ENCODE data around the gene CCSER2.
"Not testable (repeated sequence)": the region's sequence is repeated elsewhere in the genome, so short reads cannot be mapped to it uniquely, and the experiment has no call there.

CCSER2 gene

DNA sequence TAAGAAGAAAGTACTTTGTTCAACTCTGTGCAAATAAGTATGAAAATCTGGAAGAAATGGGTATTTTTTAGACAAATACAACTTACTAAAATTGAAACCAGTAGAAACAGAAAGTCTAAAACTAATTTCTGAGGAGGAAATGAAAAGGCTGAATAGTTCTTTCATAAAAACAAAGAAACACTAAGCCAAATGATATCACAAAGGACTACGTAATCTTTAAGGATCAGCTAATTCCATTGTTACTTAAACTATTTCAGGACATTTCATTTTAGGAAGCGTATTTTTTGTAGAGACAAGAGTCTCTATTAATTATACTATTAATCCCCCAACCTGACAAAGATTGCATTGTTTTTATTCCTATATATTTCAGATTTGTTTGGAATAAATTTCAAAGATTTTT, 11.2 kb upstream of the CCSER2 start:
- Histone ChIP-seq H3K27me3 (ENCODE audit: insufficient read depth, low read length) (no peaks in the 10 kb centered on the region), H3K27ac (ENCODE audit: low read depth, low read length, poor library complexity, severe bottlenecking) (no peak overlapping the region), H3K9ac (ENCODE audit: low read length) (no peak overlapping the region), H3K4me3 (ENCODE audit: low read depth, low read length, poor library complexity, severe bottlenecking) (no peak overlapping the region), H3K36me3 (ENCODE audit: insufficient read depth, low read length) (no peaks in the 10 kb centered on the region), H3K9me3 (ENCODE audit: low read length) (no peaks in the 10 kb centered on the region), H4K20me1 (ENCODE audit: insufficient read depth, low read length) (no peaks in the 10 kb centered on the region), H3K79me2 (ENCODE audit: insufficient read depth, low read length) (no peaks in the 10 kb centered on the region), H3K4me1 (ENCODE audit: insufficient read depth, low read length, severe bottlenecking) (no peaks in the 10 kb centered on the region), H2AFZ (ENCODE audit: low read length) (no peak overlapping the region), H3K9me2 (ENCODE audit: low read depth, low read length) (no peaks in the 10 kb centered on the region), H3K4me2 (ENCODE audit: low read length) (no peak overlapping the region), H3F3A (ENCODE audit: insufficient read depth, low read length) (no peaks in the 10 kb centered on the region)
- no peak for TF ChIP-seq EZH2 (IDR thresholded peaks at IDR 0.05; ENCODE audit: borderline replicate concordance, low read length)
- TF ChIP-seq, protein P1, sequence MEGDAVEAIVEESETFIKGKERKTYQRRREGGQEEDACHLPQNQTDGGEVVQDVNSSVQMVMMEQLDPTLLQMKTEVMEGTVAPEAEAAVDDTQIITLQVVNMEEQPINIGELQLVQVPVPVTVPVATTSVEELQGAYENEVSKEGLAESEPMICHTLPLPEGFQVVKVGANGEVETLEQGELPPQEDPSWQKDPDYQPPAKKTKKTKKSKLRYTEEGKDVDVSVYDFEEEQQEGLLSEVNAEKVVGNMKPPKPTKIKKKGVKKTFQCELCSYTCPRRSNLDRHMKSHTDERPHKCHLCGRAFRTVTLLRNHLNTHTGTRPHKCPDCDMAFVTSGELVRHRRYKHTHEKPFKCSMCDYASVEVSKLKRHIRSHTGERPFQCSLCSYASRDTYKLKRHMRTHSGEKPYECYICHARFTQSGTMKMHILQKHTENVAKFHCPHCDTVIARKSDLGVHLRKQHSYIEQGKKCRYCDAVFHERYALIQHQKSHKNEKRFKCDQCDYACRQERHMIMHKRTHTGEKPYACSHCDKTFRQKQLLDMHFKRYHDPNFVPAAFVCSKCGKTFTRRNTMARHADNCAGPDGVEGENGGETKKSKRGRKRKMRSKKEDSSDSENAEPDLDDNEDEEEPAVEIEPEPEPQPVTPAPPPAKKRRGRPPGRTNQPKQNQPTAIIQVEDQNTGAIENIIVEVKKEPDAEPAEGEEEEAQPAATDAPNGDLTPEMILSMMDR (IDR thresholded peaks at IDR 0.05; ENCODE audit: low read length) = no peak

DNA sequence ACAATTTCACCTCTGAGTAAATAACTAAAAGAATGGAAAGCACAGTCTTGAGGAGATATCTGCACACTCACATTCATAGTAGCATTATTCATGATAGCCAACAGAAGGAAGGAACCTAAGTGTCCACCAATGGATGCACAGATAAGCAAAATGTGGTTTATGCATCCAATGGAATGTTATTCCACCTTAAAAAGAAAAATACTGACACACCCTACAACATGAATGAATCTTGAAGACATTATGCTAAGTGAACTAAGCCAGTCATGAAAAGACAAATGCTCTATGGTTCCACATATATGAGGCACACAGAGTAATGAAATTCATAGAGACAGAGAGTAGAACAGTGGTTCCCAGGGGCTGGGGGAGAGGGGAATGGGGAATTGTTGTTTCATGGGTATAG, 6.5 kb upstream of the CCSER2 start:
- TF ChIP-seq, protein P1 (IDR thresholded peaks at IDR 0.05; ENCODE audit: low read length) = no peak
- TF ChIP-seq EZH2 (IDR thresholded peaks at IDR 0.05; ENCODE audit: borderline replicate concordance, low read length) = no peak
- H3F3A ChIP-seq (ENCODE audit: insufficient read depth, low read length) = no peaks in the 10 kb centered on the region
- no peaks in the 10 kb centered on the region for H3K9me2 ChIP-seq (ENCODE audit: low read depth, low read length)
- no peak overlapping the region for H2AFZ ChIP-seq (ENCODE audit: low read length)
- H3K36me3 ChIP-seq (ENCODE audit: insufficient read depth, low read length) = no peaks in the 10 kb centered on the region
- no peak overlapping the region for H3K4me2 ChIP-seq (ENCODE audit: low read length)
- H3K9ac ChIP-seq (ENCODE audit: low read length) = no peak overlapping the region
- H3K9me3 ChIP-seq (ENCODE audit: low read length) = no peaks in the 10 kb centered on the region
- H3K4me3 ChIP-seq (ENCODE audit: low read depth, low read length, poor library complexity, severe bottlenecking) = no peak overlapping the region
- no peaks in the 10 kb centered on the region for H3K79me2 ChIP-seq (ENCODE audit: insufficient read depth, low read length)
- H4K20me1 ChIP-seq (ENCODE audit: insufficient read depth, low read length) = no peaks in the 10 kb centered on the region
- H3K4me1 ChIP-seq (ENCODE audit: insufficient read depth, low read length, severe bottlenecking) = no peaks in the 10 kb centered on the region
- no peaks in the 10 kb centered on the region for H3K27me3 ChIP-seq (ENCODE audit: insufficient read depth, low read length)
- H3K27ac ChIP-seq (ENCODE audit: low read depth, low read length, poor library complexity, severe bottlenecking) = no peak overlapping the region

DNA sequence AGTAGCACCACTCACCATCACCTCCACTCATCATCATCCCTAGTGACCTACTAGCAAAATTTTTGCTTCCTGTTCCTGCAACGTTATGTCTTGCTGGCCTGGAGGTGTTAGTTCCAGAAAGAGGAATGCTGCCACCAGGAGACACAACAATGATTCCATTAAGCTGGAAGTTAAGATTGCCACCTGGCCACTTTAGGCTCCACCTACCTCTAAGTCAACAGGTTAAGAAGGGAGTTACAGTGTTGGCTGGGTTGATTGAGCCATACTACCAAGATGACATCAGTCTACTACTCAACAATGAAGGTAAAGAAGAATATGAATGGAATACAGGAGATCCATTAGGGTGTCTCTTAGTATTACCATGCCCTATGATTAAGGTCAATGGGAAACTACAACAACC, 4.8 kb upstream of the CCSER2 start:
- not testable (repeated sequence) for H3K9me3 ChIP-seq (ENCODE audit: low read length); H3K4me2 ChIP-seq (ENCODE audit: low read length); H3K27me3 ChIP-seq (ENCODE audit: insufficient read depth, low read length); H3K27ac ChIP-seq (ENCODE audit: low read depth, low read length, poor library complexity, severe bottlenecking); H3K9ac ChIP-seq (ENCODE audit: low read length); H3F3A ChIP-seq (ENCODE audit: insufficient read depth, low read length); H3K79me2 ChIP-seq (ENCODE audit: insufficient read depth, low read length); H3K4me1 ChIP-seq (ENCODE audit: insufficient read depth, low read length, severe bottlenecking); H3K9me2 ChIP-seq (ENCODE audit: low read depth, low read length); H2AFZ ChIP-seq (ENCODE audit: low read length); H4K20me1 ChIP-seq (ENCODE audit: insufficient read depth, low read length); H3K36me3 ChIP-seq (ENCODE audit: insufficient read depth, low read length); H3K4me3 ChIP-seq (ENCODE audit: low read depth, low read length, poor library complexity, severe bottlenecking)

DNA sequence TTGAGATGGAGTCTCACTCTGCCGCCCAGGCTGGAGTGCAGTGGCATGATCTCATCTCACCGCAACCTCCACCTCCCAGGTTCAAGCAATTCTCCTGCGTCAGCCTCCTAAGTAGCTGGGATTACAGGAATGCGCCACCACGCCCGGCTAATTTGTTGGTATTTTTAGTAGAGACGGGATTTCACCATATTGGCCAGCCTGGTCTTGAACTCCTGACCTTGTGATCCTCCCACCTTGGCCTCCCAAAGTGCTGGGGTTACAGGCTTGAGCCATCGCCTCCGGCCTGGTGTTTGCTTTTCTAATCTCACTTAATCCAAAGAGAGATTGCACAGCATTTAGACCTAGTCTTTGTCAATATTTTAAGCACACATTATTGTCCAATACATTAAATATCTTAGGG, 1.4 kb upstream of the CCSER2 start:
- H3K36me3 ChIP-seq (ENCODE audit: insufficient read depth, low read length); H3K9me2 ChIP-seq (ENCODE audit: low read depth, low read length); H3K27ac ChIP-seq (ENCODE audit: low read depth, low read length, poor library complexity, severe bottlenecking); H3F3A ChIP-seq (ENCODE audit: insufficient read depth, low read length); H4K20me1 ChIP-seq (ENCODE audit: insufficient read depth, low read length); H3K9me3 ChIP-seq (ENCODE audit: low read length); H3K9ac ChIP-seq (ENCODE audit: low read length); H3K4me3 ChIP-seq (ENCODE audit: low read depth, low read length, poor library complexity, severe bottlenecking); H2AFZ ChIP-seq (ENCODE audit: low read length); H3K27me3 ChIP-seq (ENCODE audit: insufficient read depth, low read length); H3K4me2 ChIP-seq (ENCODE audit: low read length): not testable (repeated sequence)
- Histone ChIP-seq H3K79me2 (ENCODE audit: insufficient read depth, low read length) (peaks cover 24% of the 10 kb centered on the region), H3K4me1 (ENCODE audit: insufficient read depth, low read length, severe bottlenecking) (peaks cover 32% of the 10 kb centered on the region)
